ENCODE results near the gene HSPA12B. TPM values are rescaled to one million over a fixed set of nuclear protein-coding genes. Genes with fewer than 3 reads are reported as not detected.

HSPA12B gene
- total RNA-seq, 1 experiment from 2014 or later: 2.7 TPM

DNA sequence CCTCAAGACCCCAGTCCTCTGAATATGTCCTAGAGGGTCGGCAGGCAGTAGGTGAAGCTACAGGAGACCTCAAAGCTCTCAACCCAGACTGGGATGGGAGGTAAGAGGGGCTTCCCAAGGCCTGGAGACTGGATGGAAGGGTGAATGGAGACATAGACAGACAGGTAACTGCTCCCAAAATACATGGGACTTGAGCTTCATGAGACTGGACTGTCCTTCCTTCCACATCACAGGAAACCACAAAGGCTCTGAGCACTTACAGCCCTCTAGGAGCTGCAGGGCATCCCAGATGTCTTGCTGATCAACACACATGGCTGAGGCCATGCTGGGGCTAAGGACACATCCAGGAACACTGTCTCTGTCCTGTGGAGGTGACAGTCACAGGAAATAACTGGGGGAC is 11.6 kb downstream of the HSPA12B start:
- no peaks in the 10 kb centered on the region for H3K9me3 ChIP-seq (ENCODE audit: control insufficient read depth, low read depth, low read length)
- TF ChIP-seq, protein P1, sequence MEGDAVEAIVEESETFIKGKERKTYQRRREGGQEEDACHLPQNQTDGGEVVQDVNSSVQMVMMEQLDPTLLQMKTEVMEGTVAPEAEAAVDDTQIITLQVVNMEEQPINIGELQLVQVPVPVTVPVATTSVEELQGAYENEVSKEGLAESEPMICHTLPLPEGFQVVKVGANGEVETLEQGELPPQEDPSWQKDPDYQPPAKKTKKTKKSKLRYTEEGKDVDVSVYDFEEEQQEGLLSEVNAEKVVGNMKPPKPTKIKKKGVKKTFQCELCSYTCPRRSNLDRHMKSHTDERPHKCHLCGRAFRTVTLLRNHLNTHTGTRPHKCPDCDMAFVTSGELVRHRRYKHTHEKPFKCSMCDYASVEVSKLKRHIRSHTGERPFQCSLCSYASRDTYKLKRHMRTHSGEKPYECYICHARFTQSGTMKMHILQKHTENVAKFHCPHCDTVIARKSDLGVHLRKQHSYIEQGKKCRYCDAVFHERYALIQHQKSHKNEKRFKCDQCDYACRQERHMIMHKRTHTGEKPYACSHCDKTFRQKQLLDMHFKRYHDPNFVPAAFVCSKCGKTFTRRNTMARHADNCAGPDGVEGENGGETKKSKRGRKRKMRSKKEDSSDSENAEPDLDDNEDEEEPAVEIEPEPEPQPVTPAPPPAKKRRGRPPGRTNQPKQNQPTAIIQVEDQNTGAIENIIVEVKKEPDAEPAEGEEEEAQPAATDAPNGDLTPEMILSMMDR (conservative IDR thresholded peaks at IDR 0.05): no peak
- H2BK120ac ChIP-seq (ENCODE audit: low read depth, low read length, poor library complexity, severe bottlenecking): no peak overlapping the region
- no peak overlapping the region for H3K23ac ChIP-seq (ENCODE audit: insufficient read length, low read depth, low read length)
- no peaks in the 10 kb centered on the region for H3K27me3 ChIP-seq (ENCODE audit: insufficient read depth, low read length)
- no peak overlapping the region for H3K14ac ChIP-seq (ENCODE audit: insufficient read depth, low read length)
- WGBS (ENCODE audit: extremely low coverage, insufficient read length, low lambda C conversion rate): no CpG with 5 or more reads among the region's 1 CpG
- H2BK20ac ChIP-seq (ENCODE audit: low read depth, low read length, poor library complexity, severe bottlenecking): no peak overlapping the region
- no peak overlapping the region for H4K91ac ChIP-seq (ENCODE audit: insufficient read length, low read depth, low read length)
- H3K56ac ChIP-seq (ENCODE audit: insufficient read length, low read depth, low read length): no peak overlapping the region
- no peak overlapping the region for H2AFZ ChIP-seq (ENCODE audit: low read length)
- H3K79me1 ChIP-seq (ENCODE audit: insufficient read depth, low read depth, low read length, poor library complexity, severe bottlenecking): no peaks in the 10 kb centered on the region
- Mint-ChIP-seq H3K36me3 (ENCODE audit: insufficient read depth in 1 of 3, low read depth in 3 of 3) (no peaks in the 10 kb centered on the region), H3K9me3 (no peaks in the 10 kb centered on the region), H3K27ac (no peak overlapping the region), H3K4me3 (peak overlapping the region; percentile 80 to 86; a peak in 4 of 5 replicates), H3K27me3 (ENCODE audit: low read depth) (peaks cover 42% of the 10 kb centered on the region), H3K4me1 (peaks cover 17 to 32% of the 10 kb centered on the region in 2 experiments)
- H3K18ac ChIP-seq (ENCODE audit: insufficient read length, low read depth, low read length): no peak overlapping the region
- H4K20me1 ChIP-seq (ENCODE audit: control insufficient read depth, insufficient read depth, insufficient read length): no peaks in the 10 kb centered on the region
- H3K4ac ChIP-seq (ENCODE audit: low read depth, low read length): no peak overlapping the region
- H3K27ac ChIP-seq (ENCODE audit: insufficient read length, low read depth, low read length): no peak overlapping the region
- DNase-seq: no peak
- peaks cover 11% of the 10 kb centered on the region for H3K23me2 ChIP-seq (ENCODE audit: insufficient read length, low read depth, low read length, poor library complexity, severe bottlenecking)
- no peak overlapping the region for H4K8ac ChIP-seq (replicated peaks; ENCODE audit: insufficient read length, low read depth, low read length)
- peaks cover 3% of the 10 kb centered on the region; the same call in 1 of the 2 replicates for H3K4me1 ChIP-seq (ENCODE audit: insufficient read depth, low read length)
- peak overlapping the region; percentile 66 for H3K4me2 ChIP-seq (ENCODE audit: insufficient read depth, insufficient read length, low read length)
- no peak overlapping the region for H2BK5ac ChIP-seq (ENCODE audit: insufficient read length, low read length)
- no peaks in the 10 kb centered on the region for H3K79me2 ChIP-seq (ENCODE audit: insufficient read depth, low read length)
- H2AK5ac ChIP-seq (ENCODE audit: insufficient read length, low read length): no peak overlapping the region
- no peak overlapping the region for H4K5ac ChIP-seq (ENCODE audit: insufficient read length, low read depth, low read length)
- no peak overlapping the region for H3T11ph ChIP-seq (ENCODE audit: low read length)
- H2BK15ac ChIP-seq (ENCODE audit: low read depth, low read length): no peak overlapping the region
- H3K9ac ChIP-seq (ENCODE audit: extremely low read depth, insufficient read length, low read length): no peak overlapping the region
- H2BK12ac ChIP-seq (ENCODE audit: insufficient read length, low read depth, low read length): no peak overlapping the region

All from H9 (cell line).